Body of pancreas (tissue), 4 donors: ENCODE data around the gene STK36. TPM values are rescaled to one million over a fixed set of nuclear protein-coding genes. Genes with fewer than 3 reads are reported as not detected.

ENCODE experiments used
- ATAC-seq: fragments of 150-250 bp; one replicate; pipeline ENCODE4 v1.9.1; 2016
- DNase-seq, 4 donors: peaks; one replicate each; pipeline ENCODE4 v3.0.0-alpha.2; 2019
- H3K27ac ChIP-seq, 4 donors: fragments of 200-600 bp; sonication (generic); 1 replicate in 3 of 4; 2 replicates in 1 of 4; pipeline versions ENCODE4 v1.5.1 to v1.6.1; 2016 to 2019; ENCODE audit warnings: mild to moderate bottlenecking in 1 of 4, mixed read lengths in 1 of 4, moderate library complexity in 1 of 4
- H3K27me3 ChIP-seq, 2 donors: fragments of 200-600 bp; sonication (generic); one replicate each; pipeline ENCODE4 v1.6.0; 2016; ENCODE audit warnings: mild to moderate bottlenecking in 1 of 2
- H3K36me3 ChIP-seq, 2 donors: fragments of 200-600 bp; sonication (generic); replicated peaks in 1 of 2; 2 replicates each; pipeline ENCODE4 v1.5.1; 2016; ENCODE audit warnings: low read depth in 2 of 2; ENCODE audit not compliant: insufficient read depth in 1 of 2
- H3K4me1 ChIP-seq: fragments of 200-600 bp; sonication (generic); one replicate; pipeline ENCODE4 v1.6.0; 2016
- H3K4me3 ChIP-seq, 2 donors: fragments of 200-600 bp; sonication (generic); 1 replicate in 1 of 2; 2 replicates in 1 of 2; pipeline ENCODE4 v1.5.1; 2016 to 2019
- H3K9me3 ChIP-seq, 3 donors: fragments of 200-600 bp; sonication (generic); 1 replicate in 2 of 3; 2 replicates in 1 of 3; pipeline ENCODE4 v1.5.1; 2016
- POLR2A ChIP-seq, 3 donors: fragments of 450-650 bp; IDR thresholded peaks; one replicate each; pipeline ENCODE4 v1.6.1; 2016; ENCODE audit warnings: antibody characterized with exemption in 3 of 3, mild to moderate bottlenecking in 2 of 3
- WGBS, 2 donors: methylation state at CpG; one replicate each; pipeline ENCODE4 v1.1.5; 2017; 5-methylcytosine and 5-hydroxymethylcytosine counted together
- intact Hi-C: fragments of 100-400 bp; cut with DNase I; formaldehyde crosslinking; loops from one replicate; pipeline ENCODE4 v1.15.1; 2023
- total RNA-seq, 2 donors: library from RNA; depleted of rRNA; stranded (reverse); fragments of >200 nt; gene quantifications; one replicate each; pipeline ENCODE4 v1.1.0, GENCODE V29; 2016
- TF ChIP-seq, protein P1 (sequence below), 7 experiments: fragments of 450-650 bp in 4 of 7; fragments of 200-600 bp in 3 of 7; sonication (generic) in 3 of 7; IDR thresholded peaks; one replicate each; pipeline ENCODE4 v1.5.1; 2016 to 2019; ENCODE audit warnings: antibody characterized with exemption in 7 of 7

STK36 gene
- total RNA-seq, 2 donors from 2014 or later: 35.0 to 57.4 TPM

DNA sequence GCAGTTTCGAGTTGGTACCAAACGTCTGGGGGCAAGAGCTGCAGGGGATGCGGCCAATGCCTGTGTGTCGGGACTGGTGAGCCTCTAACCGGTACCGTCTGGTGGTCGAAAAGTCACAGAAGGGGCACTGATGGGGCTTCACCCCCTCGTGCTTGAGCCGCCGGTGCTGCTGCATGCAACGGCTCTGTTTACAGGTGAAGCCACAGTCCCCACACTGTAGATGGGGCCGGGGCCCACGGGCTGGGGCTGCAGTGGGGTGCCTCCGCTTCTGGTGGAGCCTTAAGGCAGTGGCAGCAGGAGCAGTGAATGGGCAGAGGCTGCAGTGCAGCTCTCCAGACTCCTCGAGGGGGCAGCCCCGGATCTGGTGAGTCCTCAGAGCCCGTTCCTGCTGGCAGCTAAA lies 29.1 kb upstream of the STK36 start:
- no peak for DNase-seq
- ATAC-seq: no peak
- Histone ChIP-seq H3K27ac (no peak overlapping the region), H3K36me3 (peaks cover 8 to 46% of the 10 kb centered on the region in 2 donors), H3K9me3 (no peaks in the 10 kb centered on the region), H3K4me3 (no peak overlapping the region), H3K27me3 (no peaks in the 10 kb centered on the region), H3K4me1 (peaks cover 16% of the 10 kb centered on the region)
- 86 to 100% methylated on average over 7 to 17 of the region's 17 CpGs for WGBS, 2 donors
- intact Hi-C loops: loop anchor here (10.0 kb wide), 1 partner anchor 228 kb away; the partner anchor contains the start of gene VIL1
- TF ChIP-seq POLR2A (IDR thresholded peaks at IDR 0.05): no peak
- TF ChIP-seq, protein P1, sequence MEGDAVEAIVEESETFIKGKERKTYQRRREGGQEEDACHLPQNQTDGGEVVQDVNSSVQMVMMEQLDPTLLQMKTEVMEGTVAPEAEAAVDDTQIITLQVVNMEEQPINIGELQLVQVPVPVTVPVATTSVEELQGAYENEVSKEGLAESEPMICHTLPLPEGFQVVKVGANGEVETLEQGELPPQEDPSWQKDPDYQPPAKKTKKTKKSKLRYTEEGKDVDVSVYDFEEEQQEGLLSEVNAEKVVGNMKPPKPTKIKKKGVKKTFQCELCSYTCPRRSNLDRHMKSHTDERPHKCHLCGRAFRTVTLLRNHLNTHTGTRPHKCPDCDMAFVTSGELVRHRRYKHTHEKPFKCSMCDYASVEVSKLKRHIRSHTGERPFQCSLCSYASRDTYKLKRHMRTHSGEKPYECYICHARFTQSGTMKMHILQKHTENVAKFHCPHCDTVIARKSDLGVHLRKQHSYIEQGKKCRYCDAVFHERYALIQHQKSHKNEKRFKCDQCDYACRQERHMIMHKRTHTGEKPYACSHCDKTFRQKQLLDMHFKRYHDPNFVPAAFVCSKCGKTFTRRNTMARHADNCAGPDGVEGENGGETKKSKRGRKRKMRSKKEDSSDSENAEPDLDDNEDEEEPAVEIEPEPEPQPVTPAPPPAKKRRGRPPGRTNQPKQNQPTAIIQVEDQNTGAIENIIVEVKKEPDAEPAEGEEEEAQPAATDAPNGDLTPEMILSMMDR (IDR thresholded peaks at IDR 0.05): no peak

GRCh38 chr2:218643751-218644310 lies 28.1 kb upstream of the STK36 start:
- TF ChIP-seq, protein P1 (IDR thresholded peaks at IDR 0.05): no peak
- TF ChIP-seq POLR2A (IDR thresholded peaks at IDR 0.05): no peak
- intact Hi-C loops: loop anchor here (10.0 kb wide), 1 partner anchor 229 kb away; the partner anchor contains the start of gene VIL1
- no peaks in the 10 kb centered on the region for H3K9me3 ChIP-seq
- no peaks in the 10 kb centered on the region for H3K27me3 ChIP-seq
- ATAC-seq: no peak
- peak overlapping the region in 3 of 4 donors; percentile 54 to 69 (median 63) for H3K27ac ChIP-seq
- no peak overlapping the region for H3K4me3 ChIP-seq
- peaks cover 0 to 45% of the 10 kb centered on the region in 2 donors for H3K36me3 ChIP-seq
- no peak for DNase-seq
- 70 to 94% methylated on average over 3 to 10 of the region's 10 CpGs for WGBS, 2 donors
- peaks cover 16% of the 10 kb centered on the region for H3K4me1 ChIP-seq

DNA sequence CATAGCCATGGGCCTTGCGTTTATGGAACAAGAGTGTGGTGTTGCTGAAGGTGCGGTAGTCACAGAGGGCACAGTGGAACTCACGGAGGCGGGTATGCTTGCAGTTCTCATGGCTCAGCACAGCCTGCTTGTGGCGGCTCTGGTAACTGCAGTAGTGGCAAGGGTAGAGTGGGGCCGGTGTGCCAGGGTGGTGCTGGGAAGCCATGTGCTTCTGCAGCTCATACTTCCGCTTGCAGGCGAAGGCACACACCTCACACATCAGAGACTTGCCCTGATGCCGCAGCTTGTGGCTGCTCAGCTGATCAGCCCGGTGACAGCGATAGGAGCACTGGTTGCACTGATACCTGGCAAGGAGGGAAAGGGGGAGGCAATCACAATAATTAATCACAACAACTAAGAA lies 27.2 kb upstream of the STK36 start:
- H3K9me3 ChIP-seq: no peaks in the 10 kb centered on the region
- ATAC-seq (peak; percentile 60), DNase-seq (peak; percentile 22 to 50 (median 30))
- peak overlapping the region in 3 of 4 donors; percentile 54 to 69 (median 63) for H3K27ac ChIP-seq
- peaks cover 16% of the 10 kb centered on the region for H3K4me1 ChIP-seq
- no peaks in the 10 kb centered on the region for H3K27me3 ChIP-seq
- peaks cover 0 to 42% of the 10 kb centered on the region in 2 donors for H3K36me3 ChIP-seq
- WGBS, 2 donors: 64 to 65% methylated on average over 8 to 11 of the region's 11 CpGs
- H3K4me3 ChIP-seq: no peak overlapping the region
- intact Hi-C loops: loop anchor here (10.0 kb wide), 1 partner anchor 230 kb away; the partner anchor contains the start of gene VIL1
- TF ChIP-seq, protein P1 (IDR thresholded peaks at IDR 0.05): peak in 2 of 7 experiments; percentile 16 to 26
- TF ChIP-seq POLR2A (IDR thresholded peaks at IDR 0.05): no peak

DNA sequence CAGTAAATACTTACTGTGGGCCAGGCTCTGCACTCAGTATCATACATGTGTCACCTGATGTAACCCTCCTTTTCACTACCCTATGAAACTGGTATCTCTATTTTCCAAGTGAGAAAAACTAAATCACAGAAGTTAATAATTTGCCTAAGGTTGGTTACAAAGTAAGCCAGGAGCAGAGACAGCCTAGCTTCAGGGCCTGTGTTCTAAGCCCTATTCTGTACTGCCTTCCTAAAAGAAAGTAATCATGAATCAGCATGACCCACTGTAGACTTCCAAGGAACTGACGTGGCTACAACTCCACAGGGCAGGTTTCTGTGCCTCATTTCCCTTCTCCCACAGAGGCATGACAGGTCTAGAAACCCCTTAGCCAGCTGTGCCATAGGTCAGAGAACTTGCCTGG lies 26.8 kb upstream of the STK36 start:
- intact Hi-C loops: loop anchor here (10.0 kb wide), 1 partner anchor 230 kb away; the partner anchor contains the start of gene VIL1
- Histone ChIP-seq H3K4me3 (no peak overlapping the region), H3K27ac (peak overlapping the region in 3 of 4 donors; percentile 61 to 69 (median 63)), H3K9me3 (no peaks in the 10 kb centered on the region), H3K4me1 (peaks cover 16% of the 10 kb centered on the region), H3K36me3 (peaks cover 0 to 42% of the 10 kb centered on the region in 2 donors), H3K27me3 (no peaks in the 10 kb centered on the region)
- 75 to 86% methylated on average over 1 of the region's 1 CpG for WGBS, 2 donors
- ATAC-seq (peak; percentile 68), DNase-seq (no peak)
- no peak for TF ChIP-seq POLR2A (IDR thresholded peaks at IDR 0.05)
- TF ChIP-seq, protein P1 (IDR thresholded peaks at IDR 0.05): no peak
